Liver (tissue), 9 donors: Measurements from ENCODE around the gene PLXNA2. TPM values are rescaled to one million over a fixed set of nuclear protein-coding genes. Genes with fewer than 3 reads are reported as not detected.

ENCODE experiments used
- DNase-seq: peaks from one replicate; pipeline ENCODE4 v3.0.0-alpha.2; 2017; ENCODE audit warnings: low spot score
- H3K27ac ChIP-seq, 2 donors: one replicate each; pipeline ENCODE4 v1.7.0; 2013; ENCODE audit warnings: inconsistent platforms in 2 of 2, low read length in 2 of 2, control low read depth in 1 of 2, low read depth in 1 of 2, mild to moderate bottlenecking in 1 of 2
- H3K27me3 ChIP-seq, 4 donors: one replicate each; pipeline versions ENCODE4 v1.6.1 to v1.7.0; 2013; ENCODE audit warnings: low read length in 3 of 4, inconsistent platforms in 1 of 4, mild to moderate bottlenecking in 1 of 4, moderate library complexity in 1 of 4; ENCODE audit not compliant: control insufficient read depth in 4 of 4, insufficient read depth in 4 of 4
- H3K36me3 ChIP-seq, 4 donors: one replicate each; pipeline versions ENCODE4 v1.6.1 to v1.7.0; 2013; ENCODE audit warnings: low read length in 3 of 4, mild to moderate bottlenecking in 3 of 4, low read depth in 1 of 4, moderate library complexity in 1 of 4; ENCODE audit not compliant: control insufficient read depth in 4 of 4, insufficient read depth in 3 of 4
- H3K4me1 ChIP-seq, 4 donors: one replicate each; pipeline versions ENCODE4 v1.6.1 to v1.7.0; 2013; ENCODE audit warnings: low read length in 3 of 4, mild to moderate bottlenecking in 3 of 4, moderate library complexity in 1 of 4; ENCODE audit not compliant: control insufficient read depth in 4 of 4, insufficient read depth in 4 of 4
- H3K4me3 ChIP-seq, 3 donors: one replicate each; pipeline versions ENCODE4 v1.6.1 to v1.7.0; 2013; ENCODE audit warnings: low read length in 3 of 3, control low read depth in 1 of 3, low read depth in 1 of 3, mild to moderate bottlenecking in 1 of 3
- H3K9ac ChIP-seq, 2 donors: one replicate each; pipeline ENCODE4 v1.7.0; 2013; ENCODE audit warnings: low read length in 2 of 2, mild to moderate bottlenecking in 2 of 2, moderate library complexity in 2 of 2, control low read depth in 1 of 2, low read depth in 1 of 2
- H3K9me3 ChIP-seq, 4 donors: one replicate each; pipeline versions ENCODE4 v1.6.1 to v1.7.0; 2013; ENCODE audit warnings: low read length in 3 of 4; ENCODE audit not compliant: control insufficient read depth in 4 of 4
- FOXA2 ChIP-seq: IDR thresholded peaks from 2 replicates; pipeline ENCODE4 v1.6.1; 2016; ENCODE audit warnings: antibody characterized with exemption
- GABPA ChIP-seq, 2 donors: IDR thresholded peaks in 1 of 2; conservative IDR thresholded peaks in 1 of 2; 2 replicates each; pipeline ENCODE4 v1.6.1; 2016; ENCODE audit warnings: antibody characterized with exemption in 2 of 2, mild to moderate bottlenecking in 1 of 2, moderate library complexity in 1 of 2
- HNF4A ChIP-seq, 2 donors: conservative IDR thresholded peaks; 2 replicates each; pipeline ENCODE4 v1.6.1; 2016; ENCODE audit warnings: antibody characterized with exemption in 2 of 2, mild to moderate bottlenecking in 2 of 2
- HNF4G ChIP-seq: IDR thresholded peaks from 2 replicates; pipeline ENCODE4 v1.6.1; 2016; ENCODE audit warnings: antibody characterized with exemption
- JUND ChIP-seq, 2 donors: IDR thresholded peaks; 2 replicates each; pipeline ENCODE4 v1.6.1; 2016; ENCODE audit warnings: antibody characterized with exemption in 2 of 2
- MAX ChIP-seq: IDR thresholded peaks from 2 replicates; pipeline ENCODE4 v1.6.1; 2016; ENCODE audit warnings: antibody characterized with exemption
- NR2F2 ChIP-seq: IDR thresholded peaks from 2 replicates; pipeline ENCODE4 v1.6.1; 2016; ENCODE audit warnings: antibody characterized with exemption
- RAD21 ChIP-seq, 2 donors: IDR thresholded peaks; 2 replicates each; pipeline ENCODE4 v1.6.1; 2016; ENCODE audit warnings: antibody characterized with exemption in 2 of 2, mild to moderate bottlenecking in 2 of 2
- REST ChIP-seq: IDR thresholded peaks from 2 replicates; pipeline ENCODE4 v1.6.1; 2016; ENCODE audit warnings: antibody characterized with exemption, mild to moderate bottlenecking
- RXRA ChIP-seq, 2 donors: IDR thresholded peaks; 2 replicates each; pipeline ENCODE4 v1.6.1; 2017 to 2018; ENCODE audit warnings: antibody characterized with exemption in 2 of 2, mild to moderate bottlenecking in 1 of 2
- SP1 ChIP-seq: IDR thresholded peaks from 2 replicates; pipeline ENCODE4 v1.6.1; 2018; ENCODE audit warnings: antibody characterized with exemption, mild to moderate bottlenecking
- TAF1 ChIP-seq: conservative IDR thresholded peaks from 2 replicates; pipeline ENCODE4 v1.6.1; 2016; ENCODE audit warnings: antibody characterized with exemption, mild to moderate bottlenecking
- YY1 ChIP-seq: IDR thresholded peaks from 2 replicates; pipeline ENCODE4 v1.6.1; 2016; ENCODE audit warnings: antibody characterized with exemption, mild to moderate bottlenecking
- ZBTB33 ChIP-seq: IDR thresholded peaks from 2 replicates; pipeline ENCODE4 v1.6.1; 2016; ENCODE audit warnings: antibody characterized with exemption
- WGBS: extraction: QIAGEN DNeasy Blood & Tissue Kit; methylation state at CpG from one replicate; pipeline ENCODE4 v1.1.7; 2013; 5-methylcytosine and 5-hydroxymethylcytosine counted together
- polyA plus RNA-seq, 2 donors: library from polyadenylated mRNA; stranded (reverse) in 1 of 2; unstranded in 1 of 2; fragments of 200-250 nt in 1 of 2; fragments of >200 nt in 1 of 2; fragmentation: Nextera tagmentation in 1 of 2; extraction: Ambion mirVana in 1 of 2; gene quantifications; one replicate each; pipeline versions ENCODE4 v1.2.1 to v1.2.3, GENCODE V29; 2013 to 2015
- total RNA-seq, 2 donors: library from RNA; depleted of rRNA; stranded (reverse); fragments of >200 nt; gene quantifications; one replicate each; pipeline ENCODE4 v1.2.3, GENCODE V29; 2014
- TF ChIP-seq, protein P1 (sequence below): fragments of 150-350 bp; IDR thresholded peaks from 2 replicates; pipeline ENCODE4 v1.5.1; 2017; ENCODE audit warnings: improper control_type of control experiment, low read depth, low read length; ENCODE audit not compliant: missing input control
- TF ChIP-seq, protein P2 (sequence below): IDR thresholded peaks from 2 replicates; pipeline ENCODE4 v1.6.1; 2016; ENCODE audit warnings: antibody characterized with exemption
- donor health status: healthy.
- donor health status: healthy.
- donor health status: healthy.
- donor health status: healthy.
- donor health status: healthy.

Gene PLXNA2
- total and polyA plus RNA-seq, 4 donors: 1.8 to 9.2 (median 2.8) TPM

DNA sequence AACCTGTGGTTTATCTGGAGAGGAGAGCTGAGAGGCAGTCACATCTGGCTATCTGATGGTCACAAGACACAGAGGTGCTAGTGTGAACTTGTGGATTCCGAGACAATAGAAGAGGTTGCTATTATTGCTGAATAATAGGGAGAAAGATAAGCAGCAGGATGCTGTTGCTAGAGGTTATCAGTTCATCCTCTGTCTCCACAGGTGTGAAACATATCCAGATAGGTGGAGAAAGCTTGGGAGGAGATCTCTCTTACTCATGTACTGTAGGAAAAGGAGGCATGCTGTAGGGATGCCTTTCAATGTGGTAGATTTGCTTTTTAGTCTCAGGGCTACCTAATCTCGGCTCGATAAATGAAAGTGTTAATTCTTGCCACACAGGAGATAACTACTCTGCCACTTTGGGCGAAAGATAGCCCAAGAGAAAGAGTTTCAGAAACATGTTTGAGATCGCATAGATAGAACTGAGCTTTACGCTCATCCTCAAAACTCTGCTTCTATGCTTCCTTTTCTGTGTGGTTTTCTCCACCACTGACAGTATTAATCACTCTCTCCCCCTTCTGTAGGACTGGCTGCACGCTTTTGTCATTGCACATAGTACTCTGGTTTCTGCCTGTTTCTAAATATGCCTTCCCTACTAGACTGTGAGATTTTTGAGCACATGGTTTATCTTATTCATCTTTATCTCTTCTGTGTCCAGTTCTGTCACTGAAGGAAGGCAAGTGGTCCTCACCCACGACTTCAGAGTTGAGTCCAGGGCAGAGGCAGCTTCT lies 36.7 kb upstream of the PLXNA2 start (continued):
- no peak for TF ChIP-seq HNF4A (conservative IDR thresholded peaks at IDR 0.05)

DNA sequence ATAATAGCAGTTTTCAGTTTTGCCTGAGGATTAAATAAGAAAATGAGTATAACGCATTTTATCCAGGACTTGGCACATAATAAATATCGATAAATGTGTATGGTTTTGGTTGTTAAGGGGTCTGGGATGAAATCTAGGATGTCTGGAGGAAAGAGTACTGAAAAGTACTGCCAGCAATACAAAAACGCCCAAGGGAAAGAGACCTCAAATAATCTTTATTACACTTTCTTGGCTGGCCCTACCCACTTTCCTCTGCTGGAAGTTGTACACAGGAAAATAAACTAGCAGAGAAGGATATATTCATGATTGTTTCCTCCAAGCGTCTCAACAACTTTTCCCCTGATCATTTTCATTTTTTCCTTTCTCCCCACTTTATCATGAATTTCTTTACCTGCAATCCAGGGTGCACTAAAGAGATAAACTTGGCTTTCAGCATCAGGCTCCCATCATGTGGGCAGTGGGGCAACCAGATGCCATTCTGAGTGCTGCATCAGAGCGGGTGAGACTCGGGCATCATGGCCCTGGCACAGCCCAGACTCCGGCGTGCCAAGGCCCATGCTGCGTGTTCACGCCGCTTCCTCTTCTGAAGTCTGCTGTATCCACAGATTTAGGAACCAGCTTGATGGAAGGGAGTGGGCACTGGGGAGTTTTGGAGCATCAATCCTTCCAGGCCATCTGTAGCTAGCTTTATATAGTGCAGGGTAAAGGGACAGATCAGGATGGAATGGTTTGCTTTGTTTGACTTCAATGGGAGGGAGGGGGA lies 35.8 kb upstream of the PLXNA2 start:
- Histone ChIP-seq H3K4me1 (no peaks in the 10 kb centered on the region), H3K36me3 (no peaks in the 10 kb centered on the region), H3K27ac (no peak overlapping the region), H3K9ac (no peak overlapping the region), H3K27me3 (no peaks in the 10 kb centered on the region), H3K9me3 (no peaks in the 10 kb centered on the region), H3K4me3 (no peak overlapping the region)
- WGBS: 90% methylated on average over 11 of the region's 11 CpGs
- no peak for DNase-seq
- TF ChIP-seq REST (no peak), YY1 (no peak), TAF1 (no peak), SP1 (no peak), HNF4A (conservative IDR thresholded peaks at IDR 0.05) (no peak), HNF4G (no peak), ZBTB33 (no peak), JUND (IDR thresholded peaks at IDR 0.05) (no peak), RAD21 (IDR thresholded peaks at IDR 0.05) (no peak), RXRA (IDR thresholded peaks at IDR 0.05) (no peak), FOXA2 (no peak), GABPA (IDR thresholded peaks at IDR 0.05 in 1 of 2, conservative IDR thresholded peaks at IDR 0.05 in 1 of 2) (no peak), NR2F2 (no peak), MAX (no peak)
- TF ChIP-seq, protein P1, sequence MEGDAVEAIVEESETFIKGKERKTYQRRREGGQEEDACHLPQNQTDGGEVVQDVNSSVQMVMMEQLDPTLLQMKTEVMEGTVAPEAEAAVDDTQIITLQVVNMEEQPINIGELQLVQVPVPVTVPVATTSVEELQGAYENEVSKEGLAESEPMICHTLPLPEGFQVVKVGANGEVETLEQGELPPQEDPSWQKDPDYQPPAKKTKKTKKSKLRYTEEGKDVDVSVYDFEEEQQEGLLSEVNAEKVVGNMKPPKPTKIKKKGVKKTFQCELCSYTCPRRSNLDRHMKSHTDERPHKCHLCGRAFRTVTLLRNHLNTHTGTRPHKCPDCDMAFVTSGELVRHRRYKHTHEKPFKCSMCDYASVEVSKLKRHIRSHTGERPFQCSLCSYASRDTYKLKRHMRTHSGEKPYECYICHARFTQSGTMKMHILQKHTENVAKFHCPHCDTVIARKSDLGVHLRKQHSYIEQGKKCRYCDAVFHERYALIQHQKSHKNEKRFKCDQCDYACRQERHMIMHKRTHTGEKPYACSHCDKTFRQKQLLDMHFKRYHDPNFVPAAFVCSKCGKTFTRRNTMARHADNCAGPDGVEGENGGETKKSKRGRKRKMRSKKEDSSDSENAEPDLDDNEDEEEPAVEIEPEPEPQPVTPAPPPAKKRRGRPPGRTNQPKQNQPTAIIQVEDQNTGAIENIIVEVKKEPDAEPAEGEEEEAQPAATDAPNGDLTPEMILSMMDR: no peak
- TF ChIP-seq, protein P2, sequence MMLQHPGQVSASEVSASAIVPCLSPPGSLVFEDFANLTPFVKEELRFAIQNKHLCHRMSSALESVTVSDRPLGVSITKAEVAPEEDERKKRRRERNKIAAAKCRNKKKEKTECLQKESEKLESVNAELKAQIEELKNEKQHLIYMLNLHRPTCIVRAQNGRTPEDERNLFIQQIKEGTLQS: no peak
